GM21381 (cell line): ENCODE measurements around the gene DTNB.
"Not testable (repeated sequence)": the region's sequence is repeated elsewhere in the genome, so short reads cannot be mapped to it uniquely, and the experiment has no call there.

ENCODE experiments used
- ATAC-seq: cut with Tn5 transposase; IDR thresholded peaks from one replicate; pipeline ENCODE4 v1.9.1; 2021; ENCODE audit warnings: mild to moderate bottlenecking, moderate library complexity; ENCODE audit not compliant: unreplicated experiment

The DTNB gene

DNA sequence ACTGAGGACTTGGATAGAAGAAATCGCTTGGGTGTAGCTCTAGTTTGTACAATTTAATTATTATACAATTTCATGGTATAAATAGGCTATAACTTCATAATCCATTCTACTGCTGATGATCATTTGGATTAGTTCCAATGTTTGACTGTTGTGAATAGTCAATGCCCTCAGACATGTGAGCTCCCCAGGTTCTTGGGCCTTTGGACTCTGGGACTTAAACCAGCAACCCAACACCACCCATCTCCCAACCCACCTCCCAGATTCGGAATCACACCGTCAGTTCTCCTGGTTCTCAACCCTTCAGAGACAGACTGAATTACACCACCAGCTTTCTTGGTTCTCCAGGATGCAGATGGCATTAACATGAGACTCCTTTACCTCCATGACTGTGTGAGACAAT, 247.1 kb downstream of the DTNB start:
- ATAC-seq: no peak

DNA sequence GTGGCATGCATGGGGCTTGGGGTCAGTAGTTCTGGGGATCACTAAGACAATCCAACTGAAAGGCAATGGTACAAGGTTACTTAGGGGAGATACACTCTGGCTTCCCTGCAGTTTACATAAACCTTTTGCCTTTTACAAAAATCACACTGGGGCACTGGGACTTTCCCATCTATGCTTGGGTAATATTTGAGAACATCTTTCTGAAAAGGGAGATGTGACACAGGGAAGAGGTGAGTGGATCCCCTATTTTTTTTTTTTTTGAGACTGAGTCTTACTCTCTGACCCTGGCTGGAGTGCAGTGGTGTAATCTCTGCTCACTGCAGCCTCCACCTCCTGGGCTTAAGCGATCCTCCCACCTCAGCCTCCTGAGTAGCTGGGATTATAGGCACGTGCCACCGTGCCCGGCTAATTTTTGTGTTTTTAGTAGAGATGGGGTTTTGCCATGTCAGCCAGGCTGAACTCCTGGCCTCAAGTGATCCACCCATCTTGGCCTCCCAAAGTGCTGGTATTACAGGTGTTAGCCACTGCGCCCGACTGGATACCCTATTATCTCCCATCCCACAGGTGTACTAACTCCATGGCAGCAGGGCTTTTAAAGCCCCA, 248.8 kb downstream of the DTNB start:
- ATAC-seq: no peak

DNA sequence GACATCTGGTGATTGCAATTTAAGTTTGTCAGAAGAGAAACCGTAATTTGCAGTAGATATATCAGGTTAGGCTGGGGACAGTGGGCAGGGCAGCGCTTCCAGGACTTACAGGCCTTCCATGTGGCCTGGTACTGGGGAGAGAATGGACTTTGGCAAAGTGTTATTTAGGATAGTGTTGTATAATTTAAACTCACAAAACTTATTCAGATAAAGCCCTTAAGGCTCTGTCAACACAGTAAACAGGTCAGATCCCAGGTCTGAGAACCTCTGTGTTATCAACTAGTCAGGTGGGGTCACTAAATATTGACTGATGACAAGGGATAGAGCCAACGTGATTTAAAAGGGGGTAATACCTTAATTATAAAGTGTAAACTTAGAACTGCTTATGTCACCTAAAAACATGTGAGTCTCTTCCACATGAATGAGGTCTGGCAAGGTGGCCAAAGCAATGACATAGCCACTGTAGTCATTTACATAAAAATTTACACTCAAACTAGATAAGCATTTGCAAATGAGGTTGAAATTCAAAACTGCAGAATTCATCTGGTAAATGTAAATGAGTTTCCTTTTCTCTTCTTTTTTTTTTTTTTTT, 251.5 kb downstream of the DTNB start:
- no peak for ATAC-seq

DNA sequence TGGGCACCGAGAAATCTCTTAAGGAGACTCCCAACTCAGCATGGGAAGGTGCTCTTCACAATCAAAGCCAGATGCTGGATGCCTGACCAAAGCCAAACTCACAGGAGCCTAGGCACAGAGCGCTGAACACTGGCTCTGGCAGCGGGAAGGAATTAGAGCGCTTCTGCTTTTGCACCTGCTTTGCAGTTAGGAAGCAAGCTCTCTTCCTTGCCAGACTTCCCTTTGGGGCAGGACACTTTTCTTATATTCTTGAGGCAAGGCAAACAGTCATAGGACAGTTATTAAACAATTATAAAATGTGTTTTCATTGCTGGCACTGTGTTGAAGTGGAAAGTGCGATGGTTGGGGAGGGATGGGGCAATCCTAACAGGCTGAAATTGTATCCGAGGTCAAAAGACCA, 252.1 kb downstream of the DTNB start:
- ATAC-seq: no peak

- ATAC-seq: peak; percentile 47
These were observed 252.5 kb downstream of the DTNB start for GRCh38 chr2:25420820-25421237.

GRCh38 chr2:25419678-25420242, 253.6 kb downstream of the DTNB start:
- peak; percentile 60 for ATAC-seq

DNA sequence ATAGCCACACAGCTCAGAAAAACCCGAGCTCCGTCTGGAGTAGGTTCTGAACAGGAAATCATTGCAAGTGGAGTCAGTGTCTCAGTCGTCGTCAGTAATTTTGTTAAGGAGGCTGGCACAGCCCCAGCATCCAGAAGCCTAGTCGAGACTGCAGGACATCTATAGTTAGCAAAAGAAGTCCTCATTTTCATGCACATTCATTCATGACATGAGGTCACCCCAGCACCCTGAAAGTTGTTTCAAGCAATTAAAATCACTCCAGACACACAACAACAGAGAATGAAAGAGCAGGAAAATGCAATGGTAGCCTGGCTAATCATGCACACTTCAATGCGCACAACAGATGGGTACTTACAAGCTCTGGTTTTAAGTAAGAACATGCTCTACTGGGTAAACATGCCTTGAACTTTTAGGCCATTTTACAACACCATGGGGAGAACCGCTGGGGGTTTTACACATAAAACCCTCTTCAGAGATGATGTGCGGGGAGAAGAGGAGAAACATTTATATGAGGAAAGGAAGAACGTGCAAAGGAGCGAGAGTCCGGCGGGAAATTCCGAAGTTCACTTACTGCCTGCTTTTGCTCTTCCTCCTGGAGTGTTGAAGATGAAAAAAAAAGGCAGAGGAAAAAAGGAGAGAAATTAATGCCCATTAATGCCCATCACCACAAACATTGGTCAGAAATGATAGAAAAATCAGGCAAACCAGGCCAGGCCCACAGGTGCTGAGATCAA, 254.3 kb downstream of the DTNB start:
- ATAC-seq: no peak

GRCh38 chr2:25417715-25418369, 255.5 kb downstream of the DTNB start:
- no peak for ATAC-seq

- ATAC-seq: no peak
These were observed 256.7 kb downstream of the DTNB start for GRCh38 chr2:25416674-25417073.

DNA sequence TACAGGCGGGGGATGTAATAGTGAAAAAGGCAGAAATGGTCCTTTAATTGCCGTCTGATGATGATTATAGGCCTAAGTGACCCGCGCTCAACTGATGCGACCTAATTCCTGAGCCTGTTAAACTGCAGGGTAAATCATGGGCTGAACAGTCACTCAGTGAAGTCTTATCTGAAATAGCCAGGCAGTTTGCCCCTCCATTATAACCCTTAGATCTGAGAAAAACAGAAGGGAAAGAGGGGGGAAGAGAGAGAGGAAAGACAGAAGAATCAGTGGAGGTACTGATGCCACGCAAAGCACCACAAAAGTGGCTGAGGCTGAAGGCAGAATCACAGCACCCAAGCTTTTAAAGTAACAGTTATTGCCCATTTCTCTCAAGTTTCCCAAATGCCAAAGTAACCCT, 258.6 kb downstream of the DTNB start:
- no peak for ATAC-seq

- not testable (repeated sequence) for ATAC-seq
These were observed 260.0 kb downstream of the DTNB start for GRCh38 chr2:25413409-25413808.

DNA sequence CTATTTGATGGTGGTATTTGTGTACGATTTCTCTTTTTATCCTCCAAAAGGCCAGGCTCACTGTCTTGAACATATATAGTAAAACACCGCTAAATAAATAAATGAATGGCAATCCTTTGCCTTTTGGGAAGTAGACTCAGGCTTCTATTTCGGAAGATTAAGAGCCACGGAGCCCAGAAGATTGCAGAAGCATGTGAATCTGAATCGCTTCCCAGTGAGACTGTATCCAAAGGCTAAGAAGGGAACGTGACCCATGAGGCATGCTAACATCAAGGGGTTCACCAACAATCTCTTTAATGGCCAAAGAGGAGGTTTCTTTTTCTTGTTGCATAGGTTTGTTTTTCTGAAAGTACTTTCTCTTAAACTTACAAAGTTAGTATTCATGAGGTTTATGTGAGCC, 261.6 kb downstream of the DTNB start:
- no peak for ATAC-seq

DNA sequence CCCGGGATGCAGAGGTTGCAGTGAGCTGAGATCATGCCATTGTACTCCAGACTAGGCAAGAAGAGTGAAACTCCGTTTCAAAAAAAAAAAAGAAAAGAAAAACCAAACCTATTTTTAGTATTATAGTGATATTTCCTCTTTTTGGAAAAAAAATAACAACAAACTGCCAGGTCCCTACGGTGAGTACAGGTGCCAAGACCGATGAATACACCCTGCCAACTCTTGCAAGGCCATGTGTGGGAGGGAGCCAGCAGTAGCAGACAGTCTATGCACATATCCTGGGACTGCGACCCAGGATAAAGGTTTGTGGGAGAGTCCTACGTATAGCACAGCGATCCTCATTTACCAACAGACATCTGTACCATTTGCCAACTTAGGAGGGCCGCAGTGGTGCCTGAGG, 262.1 kb downstream of the DTNB start:
- no peak for ATAC-seq

DNA sequence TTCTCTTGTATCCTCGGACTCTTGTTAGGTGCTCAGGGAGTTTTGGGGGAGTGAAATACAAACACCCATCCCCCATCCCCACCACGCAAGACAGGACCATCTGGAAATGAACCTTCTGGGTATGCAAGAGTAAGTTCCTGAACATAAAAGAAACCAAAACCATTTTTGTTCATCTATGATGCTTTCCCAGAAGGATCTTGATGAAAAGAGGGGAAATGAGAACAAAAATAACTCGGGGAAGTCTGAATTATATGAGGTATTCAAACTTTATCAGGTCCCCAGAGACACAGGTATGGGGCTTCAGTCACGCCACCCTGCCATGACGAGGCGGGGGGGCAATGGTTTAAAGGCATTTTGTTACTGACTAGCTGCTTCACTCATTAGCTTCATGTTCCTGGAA, 263.0 kb downstream of the DTNB start:
- no peak for ATAC-seq

- ATAC-seq: no peak
These were observed 263.9 kb downstream of the DTNB start for GRCh38 chr2:25409468-25409867.

DNA sequence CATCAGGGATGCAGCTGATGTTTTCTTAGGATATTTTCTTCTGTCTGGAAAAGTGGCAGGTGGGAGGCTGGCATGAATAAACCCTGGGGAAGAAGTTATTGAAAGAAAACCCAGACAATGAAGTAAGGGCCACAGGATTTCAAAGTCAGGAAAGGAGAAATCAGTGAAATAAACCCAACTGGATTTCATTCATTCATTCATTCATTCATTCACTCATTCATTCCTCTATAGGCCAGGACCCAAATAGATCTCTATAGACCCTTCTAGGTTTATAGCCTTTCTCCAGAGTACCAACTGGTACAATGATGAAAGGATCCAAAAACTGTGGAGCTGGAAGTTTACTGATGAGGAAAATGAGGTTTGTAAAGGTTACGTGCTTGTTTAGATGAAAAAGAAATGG, 264.3 kb downstream of the DTNB start:
- ATAC-seq: no peak

DNA sequence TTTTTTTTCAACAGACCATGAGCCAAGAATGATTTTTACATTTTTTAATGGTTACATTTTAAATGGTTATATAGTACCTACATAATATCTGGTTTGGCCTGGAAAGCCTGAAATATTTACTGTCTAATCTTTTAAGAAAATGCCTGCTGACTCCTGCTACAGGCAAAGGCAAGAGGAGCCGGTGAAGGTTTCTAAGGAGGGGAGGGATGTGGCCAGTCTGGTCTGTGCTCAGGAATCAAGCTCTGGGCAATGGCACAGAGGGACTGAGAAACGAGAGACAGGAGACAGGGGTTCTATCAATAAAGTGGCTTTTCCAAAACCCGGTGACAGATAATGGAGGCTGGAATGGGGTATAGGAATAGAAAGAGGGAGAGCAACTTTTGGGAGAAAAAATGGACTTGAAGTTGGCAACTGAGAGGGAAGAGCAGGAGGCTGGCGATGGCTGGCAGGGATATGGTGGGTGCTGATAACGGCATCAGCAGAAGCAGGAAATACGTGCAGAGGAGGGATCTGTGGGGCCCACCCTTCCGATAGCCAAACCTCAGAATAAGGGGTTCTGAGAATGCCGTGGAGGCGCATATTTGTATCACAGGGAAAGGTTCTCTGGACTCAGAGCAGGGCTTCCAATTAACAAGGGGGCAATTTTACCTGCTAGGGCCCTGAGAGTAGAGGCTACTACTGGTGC, 267.6 kb downstream of the DTNB start:
- ATAC-seq: no peak

DNA sequence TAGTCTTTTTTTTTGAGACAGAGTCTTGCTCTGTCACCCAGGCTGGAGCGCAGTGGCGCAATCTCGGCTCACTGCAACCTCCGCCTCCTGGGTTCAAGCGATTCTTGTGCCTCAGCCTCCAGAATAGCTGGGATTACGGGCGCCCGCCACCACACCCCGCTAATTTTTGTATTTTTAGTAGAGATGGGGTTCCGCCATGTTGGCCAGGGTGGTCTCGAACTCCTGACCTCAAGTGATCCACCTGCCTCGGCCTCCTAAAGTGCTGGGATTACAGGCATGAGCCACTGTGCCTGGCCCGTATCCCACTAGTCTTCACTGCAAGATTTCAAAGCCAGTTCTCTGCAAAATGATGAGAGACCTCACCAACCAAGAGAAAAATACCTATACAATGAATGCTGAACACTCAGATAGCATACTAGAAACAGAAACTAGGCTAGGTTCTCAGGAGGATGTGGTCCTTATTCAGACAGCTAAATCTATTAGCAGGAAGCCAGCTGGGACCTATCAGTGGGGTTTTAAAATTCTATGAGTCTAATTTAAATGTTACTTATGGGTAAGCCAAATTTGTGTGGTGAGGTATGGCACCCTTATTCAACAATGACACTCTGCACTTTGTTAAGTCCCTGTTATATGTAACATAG, 270.1 kb downstream of the DTNB start:
- ATAC-seq: peak; percentile 60

DNA sequence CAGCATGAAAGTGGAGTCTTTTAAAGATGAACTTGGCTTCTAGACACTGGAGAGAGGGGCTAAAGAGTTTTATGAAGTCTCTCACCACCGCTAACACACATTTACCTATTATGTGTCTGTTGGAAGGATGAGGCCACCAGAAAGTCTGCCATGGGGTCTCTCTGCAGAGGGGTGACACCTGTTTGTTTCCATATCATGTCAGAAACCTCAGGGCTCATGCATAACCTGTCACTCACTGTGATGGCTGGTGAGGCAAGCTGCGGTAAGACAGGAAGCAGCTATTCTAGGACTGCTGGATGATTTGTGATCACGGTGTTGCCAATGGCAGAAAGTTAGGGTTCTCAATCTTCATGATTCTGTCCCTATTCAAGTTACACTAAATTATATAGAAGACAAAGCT, 270.9 kb downstream of the DTNB start:
- no peak for ATAC-seq

GRCh38 chr2:25401307-25402026, 271.9 kb downstream of the DTNB start:
- no peak for ATAC-seq
